ENCODE data around the gene ASS1. TPM values are rescaled to one million over a fixed set of nuclear protein-coding genes. Genes with fewer than 3 reads are reported as not detected.

The ASS1 gene
- total RNA-seq, 1 experiment from 2014 or later, result 23.7 TPM

Other genes starting within 250 kb of the ASS1 start
- not detected in 2 replicates for gene HMCN2, start 179.2 kb upstream of the ASS1 start, total RNA-seq (2014; rRNA removed; shearing (Covaris generic); ENCODE audit: low replicate concordance)
- 23.8 and 28.4 TPM in 2 replicates for gene FUBP3, start 134.6 kb downstream of the ASS1 start, total RNA-seq (2014; rRNA removed; shearing (Covaris generic); ENCODE audit: low replicate concordance)
- not detected in 2 replicates for gene PRDM12, start 219.6 kb downstream of the ASS1 start, total RNA-seq (2014; rRNA removed; shearing (Covaris generic); ENCODE audit: low replicate concordance)
- gene EXOSC2, start 248.8 kb downstream of the ASS1 start, total RNA-seq (2014; rRNA removed; shearing (Covaris generic); ENCODE audit: low replicate concordance), result 22.8 and 41.5 TPM in 2 replicates